HL-60 (cell line): ENCODE measurements around the gene PRPF19.

Experiments used
- DNase-seq, 2 experiments: peaks; one replicate each; pipeline ENCODE4 v3.0.0-alpha.2; 2010 to 2020; ENCODE audit warnings: low read depth in 1 of 2, low spot score in 1 of 2
- H3K27ac ChIP-seq: fragments of 250-450 bp; sonication (Bioruptor Pico); replicated peaks from 2 replicates; pipeline ENCODE4 v1.5.1; 2020; ENCODE audit warnings: mild to moderate bottlenecking, moderate library complexity
- H3K27me3 ChIP-seq: fragments of 250-450 bp; sonication (Bioruptor Pico); 2 replicates; pipeline ENCODE4 v1.5.1; 2021; ENCODE audit warnings: mild to moderate bottlenecking, moderate library complexity; ENCODE audit not compliant: insufficient read depth, poor library complexity, severe bottlenecking
- H3K4me3 ChIP-seq: replicated peaks from 2 replicates; pipeline ENCODE4 v1.5.1; 2011; ENCODE audit warnings: mild to moderate bottlenecking, control low read depth, low read length; ENCODE audit not compliant: insufficient read depth
- GABPA ChIP-seq: IDR thresholded peaks from 2 replicates; pipeline ENCODE4 v1.6.1; 2012; ENCODE audit warnings: low read depth
- POLR2AphosphoS5 ChIP-seq: IDR thresholded peaks from 2 replicates; pipeline ENCODE4 v1.6.1; 2012; ENCODE audit warnings: low read depth
- SPI1 ChIP-seq: IDR thresholded peaks from 2 replicates; pipeline ENCODE4 v1.6.1; 2012; ENCODE audit warnings: low read depth, mild to moderate bottlenecking, borderline replicate concordance
- TF ChIP-seq, protein P1 (sequence below): IDR thresholded peaks from one replicate; pipeline ENCODE4 v1.5.1; 2011; ENCODE audit warnings: low read length, control low read depth, inconsistent platforms; ENCODE audit not compliant: insufficient read depth
- TF ChIP-seq, protein P2 (sequence below): IDR thresholded peaks from 2 replicates; pipeline ENCODE4 v1.6.1; 2012; ENCODE audit warnings: low read depth; ENCODE audit not compliant: insufficient replicate concordance

Gene PRPF19

DNA sequence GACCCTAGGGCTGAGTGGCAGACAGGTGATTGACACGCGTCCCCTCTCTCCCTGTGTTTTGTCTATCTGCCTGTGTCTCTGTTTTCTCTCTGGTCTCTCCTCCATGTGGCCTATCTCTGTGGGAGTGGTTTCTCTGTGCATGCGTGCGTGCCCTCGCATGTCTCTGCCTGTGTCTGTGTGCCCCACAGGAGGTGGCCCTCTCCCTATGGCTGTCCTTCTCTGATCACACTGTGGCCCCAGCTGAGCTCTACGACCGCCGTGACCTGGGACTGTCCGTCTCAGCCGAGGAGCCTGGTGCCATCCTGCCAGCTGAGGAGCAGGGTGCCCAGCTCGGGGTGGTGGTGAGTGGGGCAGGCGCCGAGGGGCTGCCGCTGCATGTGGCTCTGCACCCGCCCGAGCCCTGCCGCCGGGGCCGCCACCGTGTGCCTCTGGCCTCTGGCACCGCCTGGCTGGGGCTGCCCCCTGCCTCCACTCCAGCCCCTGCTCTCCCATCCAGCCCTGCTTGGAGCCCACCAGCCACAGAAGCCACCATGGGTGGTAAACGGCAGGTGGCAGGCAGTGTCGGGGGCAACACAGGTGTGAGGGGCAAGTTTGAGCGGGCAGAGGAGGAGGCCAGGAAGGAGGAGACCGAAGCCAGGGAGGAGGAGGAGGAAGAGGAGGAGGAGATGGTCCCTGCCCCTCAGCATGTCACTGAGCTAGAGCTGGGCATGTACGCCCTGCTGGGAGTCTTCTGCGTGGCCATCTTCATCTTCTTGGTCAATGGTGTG lies 29.5 kb upstream of the PRPF19 start:
- H3K27ac ChIP-seq = no peak overlapping the region
- TF ChIP-seq, protein P1, sequence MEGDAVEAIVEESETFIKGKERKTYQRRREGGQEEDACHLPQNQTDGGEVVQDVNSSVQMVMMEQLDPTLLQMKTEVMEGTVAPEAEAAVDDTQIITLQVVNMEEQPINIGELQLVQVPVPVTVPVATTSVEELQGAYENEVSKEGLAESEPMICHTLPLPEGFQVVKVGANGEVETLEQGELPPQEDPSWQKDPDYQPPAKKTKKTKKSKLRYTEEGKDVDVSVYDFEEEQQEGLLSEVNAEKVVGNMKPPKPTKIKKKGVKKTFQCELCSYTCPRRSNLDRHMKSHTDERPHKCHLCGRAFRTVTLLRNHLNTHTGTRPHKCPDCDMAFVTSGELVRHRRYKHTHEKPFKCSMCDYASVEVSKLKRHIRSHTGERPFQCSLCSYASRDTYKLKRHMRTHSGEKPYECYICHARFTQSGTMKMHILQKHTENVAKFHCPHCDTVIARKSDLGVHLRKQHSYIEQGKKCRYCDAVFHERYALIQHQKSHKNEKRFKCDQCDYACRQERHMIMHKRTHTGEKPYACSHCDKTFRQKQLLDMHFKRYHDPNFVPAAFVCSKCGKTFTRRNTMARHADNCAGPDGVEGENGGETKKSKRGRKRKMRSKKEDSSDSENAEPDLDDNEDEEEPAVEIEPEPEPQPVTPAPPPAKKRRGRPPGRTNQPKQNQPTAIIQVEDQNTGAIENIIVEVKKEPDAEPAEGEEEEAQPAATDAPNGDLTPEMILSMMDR = no peak
- TF ChIP-seq SPI1 (no peak), GABPA (no peak), POLR2AphosphoS5 (no peak)
- TF ChIP-seq, protein P2, sequence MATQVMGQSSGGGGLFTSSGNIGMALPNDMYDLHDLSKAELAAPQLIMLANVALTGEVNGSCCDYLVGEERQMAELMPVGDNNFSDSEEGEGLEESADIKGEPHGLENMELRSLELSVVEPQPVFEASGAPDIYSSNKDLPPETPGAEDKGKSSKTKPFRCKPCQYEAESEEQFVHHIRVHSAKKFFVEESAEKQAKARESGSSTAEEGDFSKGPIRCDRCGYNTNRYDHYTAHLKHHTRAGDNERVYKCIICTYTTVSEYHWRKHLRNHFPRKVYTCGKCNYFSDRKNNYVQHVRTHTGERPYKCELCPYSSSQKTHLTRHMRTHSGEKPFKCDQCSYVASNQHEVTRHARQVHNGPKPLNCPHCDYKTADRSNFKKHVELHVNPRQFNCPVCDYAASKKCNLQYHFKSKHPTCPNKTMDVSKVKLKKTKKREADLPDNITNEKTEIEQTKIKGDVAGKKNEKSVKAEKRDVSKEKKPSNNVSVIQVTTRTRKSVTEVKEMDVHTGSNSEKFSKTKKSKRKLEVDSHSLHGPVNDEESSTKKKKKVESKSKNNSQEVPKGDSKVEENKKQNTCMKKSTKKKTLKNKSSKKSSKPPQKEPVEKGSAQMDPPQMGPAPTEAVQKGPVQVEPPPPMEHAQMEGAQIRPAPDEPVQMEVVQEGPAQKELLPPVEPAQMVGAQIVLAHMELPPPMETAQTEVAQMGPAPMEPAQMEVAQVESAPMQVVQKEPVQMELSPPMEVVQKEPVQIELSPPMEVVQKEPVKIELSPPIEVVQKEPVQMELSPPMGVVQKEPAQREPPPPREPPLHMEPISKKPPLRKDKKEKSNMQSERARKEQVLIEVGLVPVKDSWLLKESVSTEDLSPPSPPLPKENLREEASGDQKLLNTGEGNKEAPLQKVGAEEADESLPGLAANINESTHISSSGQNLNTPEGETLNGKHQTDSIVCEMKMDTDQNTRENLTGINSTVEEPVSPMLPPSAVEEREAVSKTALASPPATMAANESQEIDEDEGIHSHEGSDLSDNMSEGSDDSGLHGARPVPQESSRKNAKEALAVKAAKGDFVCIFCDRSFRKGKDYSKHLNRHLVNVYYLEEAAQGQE = no peak
- no peak for DNase-seq
- no peaks in the 10 kb centered on the region for H3K27me3 ChIP-seq
- no peak overlapping the region for H3K4me3 ChIP-seq

DNA sequence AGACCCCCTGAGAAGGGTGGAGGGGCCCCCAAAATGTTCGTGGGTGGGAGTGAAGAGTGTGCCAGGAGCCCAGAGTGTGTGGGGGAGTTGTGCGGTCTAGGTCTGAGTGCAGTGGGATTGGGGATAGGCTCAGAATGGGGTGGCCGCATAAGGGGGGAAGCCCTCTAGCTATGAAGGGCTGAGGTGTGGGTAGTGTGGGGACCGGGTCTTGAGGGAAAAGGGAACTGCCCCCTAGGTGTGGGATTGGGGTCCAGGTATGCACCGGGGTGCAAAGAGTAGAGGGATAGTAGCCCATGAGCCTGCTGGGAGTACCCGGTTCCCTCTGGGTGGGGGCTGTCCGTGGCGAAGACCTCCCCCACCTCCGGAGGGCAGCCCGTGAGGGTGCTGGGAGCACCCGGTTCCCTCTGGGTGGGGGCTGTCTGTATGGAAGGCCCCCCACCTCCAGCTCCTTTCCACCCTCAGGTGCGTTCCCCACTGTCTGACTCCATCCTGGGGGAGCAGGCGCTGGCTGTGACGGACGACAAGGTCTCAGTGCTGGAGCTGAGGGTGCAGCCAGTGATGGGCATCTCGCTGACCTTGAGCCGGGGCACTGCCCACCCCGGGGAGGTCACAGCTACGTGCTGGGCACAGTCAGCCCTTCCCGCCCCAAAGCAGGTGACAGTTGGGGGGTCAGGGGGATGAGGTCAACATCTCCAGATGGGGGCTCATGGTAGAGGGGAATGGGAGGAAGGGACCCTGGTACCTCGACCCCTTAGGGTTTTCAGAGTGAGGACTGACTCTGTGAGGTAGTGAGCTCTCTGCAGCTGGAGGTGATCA lies 28.6 kb upstream of the PRPF19 start:
- H3K27ac ChIP-seq = no peak overlapping the region
- H3K27me3 ChIP-seq = peaks cover 3% of the 10 kb centered on the region
- H3K4me3 ChIP-seq = no peak overlapping the region
- TF ChIP-seq, protein P1 = no peak
- no peak for TF ChIP-seq SPI1
- TF ChIP-seq POLR2AphosphoS5 = no peak
- TF ChIP-seq, protein P2 = no peak
- no peak for TF ChIP-seq GABPA
- DNase-seq = no peak

DNA sequence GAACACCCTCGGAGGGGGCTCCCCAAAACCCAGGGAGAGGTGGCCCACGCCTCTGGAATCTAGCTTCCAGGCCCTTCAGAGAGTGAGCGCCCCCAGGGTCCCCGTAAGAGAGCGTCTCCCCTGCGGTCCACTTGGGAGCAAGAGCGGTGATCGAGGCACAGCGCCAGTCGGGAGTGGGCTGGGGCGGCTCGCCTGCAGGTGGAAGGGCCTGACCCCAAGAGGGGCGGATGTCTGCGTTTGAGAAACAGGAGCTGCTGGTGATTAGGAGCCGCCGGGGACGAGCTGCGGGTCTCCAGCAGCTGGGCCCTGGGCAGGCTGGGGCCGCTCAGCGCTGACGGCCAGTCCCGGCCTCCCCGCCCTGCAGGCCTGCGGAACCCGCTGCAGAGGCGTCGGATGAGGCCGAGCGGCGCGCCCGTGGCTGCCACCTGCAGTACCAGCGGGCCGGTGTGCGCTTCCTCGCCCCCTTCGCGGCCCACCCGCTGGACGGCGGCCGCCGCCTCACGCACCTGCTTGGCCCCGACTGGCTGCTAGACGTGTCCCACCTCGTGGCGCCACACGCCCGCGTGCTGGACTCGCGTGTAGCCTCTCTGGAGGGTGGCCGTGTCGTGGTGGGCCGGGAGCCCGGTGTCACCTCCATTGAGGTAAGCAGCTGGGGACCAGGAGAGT lies 27.9 kb upstream of the PRPF19 start:
- TF ChIP-seq, protein P2 = no peak
- TF ChIP-seq POLR2AphosphoS5 (no peak), SPI1 (no peak)

More for the DNA sequence above, 27.9 kb upstream of the PRPF19 start:
- peaks cover 3% of the 10 kb centered on the region for H3K27me3 ChIP-seq
- no peak overlapping the region for H3K4me3 ChIP-seq
- DNase-seq = no peak
- no peak overlapping the region for H3K27ac ChIP-seq
